SK-N-SH (cell line): Measurements from ENCODE around the gene MAP3K2. TPM values are rescaled to one million over a fixed set of nuclear protein-coding genes. Genes with fewer than 3 reads are reported as not detected.

ENCODE experiments used
- CTCF ChIA-PET: fragments of 300-600, 350-600 bp; formaldehyde crosslinking; extraction: SDS; loops from one replicate; lab custom pipeline; 2021; lab: Yijun Ruan, JAX
- POLR2A ChIA-PET: fragments of 350-600 bp; sonication (Branson Sonifier 250); formaldehyde crosslinking; extraction: SDS; loops from one replicate; lab custom pipeline; 2020; ENCODE audit warnings: antibody characterized with exemption, inconsistent platforms; lab: Yijun Ruan, JAX
- DNase-seq: peaks from one replicate; pipeline ENCODE4 v3.0.0; 2012
- H2AFZ ChIP-seq: fragments of 200-600 bp; sonication (generic); 2 replicates; pipeline ENCODE4 v1.8.1; 2016; ENCODE audit warnings: antibody characterized with exemption, mild to moderate bottlenecking, low read depth
- H3F3A ChIP-seq: fragments of 200-600 bp; sonication (generic); replicated peaks from 2 replicates; pipeline ENCODE3; 2016; ENCODE audit warnings: antibody characterized with exemption, mild to moderate bottlenecking; ENCODE audit not compliant: insufficient read depth
- H3K27ac ChIP-seq, 2 experiments: fragments of 200-500 bp in 1 of 2; fragments of 200-600 bp in 1 of 2; sonication (Bioruptor generic) in 1 of 2; sonication (generic), shearing (Covaris generic) in 1 of 2; 2 replicates each; pipeline versions ENCODE4 v1.5.1 to v1.6.1; 2014 to 2016; ENCODE audit warnings: low read depth in 2 of 2, inconsistent platforms in 1 of 2, low read length in 1 of 2, mild to moderate bottlenecking in 1 of 2, mixed read lengths in 1 of 2
- H3K27me3 ChIP-seq: fragments of 200-600 bp; sonication (generic), shearing (Covaris generic); 2 replicates; pipeline ENCODE4 v1.6.1; 2016; ENCODE audit warnings: mixed run types; ENCODE audit not compliant: insufficient read depth
- H3K36me3 ChIP-seq, 2 experiments: fragments of 200-500 bp in 1 of 2; fragments of 200-600 bp in 1 of 2; sonication (Bioruptor generic) in 1 of 2; sonication (generic) in 1 of 2; replicated peaks in 1 of 2; 2 replicates each; pipeline versions ENCODE3 to v1.5.1; 2014 to 2016; ENCODE audit warnings: low read length in 1 of 2, mild to moderate bottlenecking in 1 of 2; ENCODE audit not compliant: insufficient read depth in 2 of 2, control insufficient read depth in 1 of 2
- H3K4me1 ChIP-seq, 2 experiments: fragments of 200-500 bp in 1 of 2; fragments of 200-600 bp in 1 of 2; sonication (Bioruptor generic) in 1 of 2; sonication (generic), shearing (Covaris generic) in 1 of 2; 2 replicates each; pipeline versions ENCODE4 v1.5.1 to v1.6.1; 2014 to 2016; ENCODE audit warnings: low read depth in 1 of 2, low read length in 1 of 2, mixed run types in 1 of 2; ENCODE audit not compliant: insufficient read depth in 2 of 2, control insufficient read depth in 1 of 2
- H3K4me2 ChIP-seq: fragments of 200-600 bp; sonication (generic), shearing (Covaris generic); 2 replicates; pipeline ENCODE4 v1.6.1; 2017; ENCODE audit warnings: mixed run types
- H3K4me3 ChIP-seq, 2 experiments: fragments of 200-500 bp in 1 of 2; fragments of 200-600 bp in 1 of 2; sonication (Bioruptor generic) in 1 of 2; sonication (generic), shearing (Covaris generic) in 1 of 2; 2 replicates each; pipeline versions ENCODE4 v1.5.1 to v1.8.1; 2014 to 2016; ENCODE audit warnings: low read depth in 2 of 2, inconsistent platforms in 1 of 2, low read length in 1 of 2, mild to moderate bottlenecking in 1 of 2, mixed read lengths in 1 of 2, moderate library complexity in 1 of 2
- H3K79me2 ChIP-seq: fragments of 200-600 bp; sonication (generic); 2 replicates; pipeline ENCODE4 v1.8.1; 2017; ENCODE audit warnings: mild to moderate bottlenecking; ENCODE audit not compliant: insufficient read depth
- H3K9ac ChIP-seq: fragments of 200-600 bp; sonication (generic); 2 replicates; pipeline ENCODE4 v1.6.1; 2017; ENCODE audit warnings: mixed run types
- H3K9me2 ChIP-seq: fragments of 200-600 bp; sonication (generic); 2 replicates; pipeline ENCODE4 v1.6.1; 2017; ENCODE audit warnings: mixed run types
- H3K9me3 ChIP-seq: fragments of 200-600 bp; sonication (generic); 2 replicates; pipeline ENCODE4 v1.6.1; 2017; ENCODE audit warnings: mixed run types, mild to moderate bottlenecking, moderate library complexity
- H4K20me1 ChIP-seq: fragments of 200-600 bp; sonication (generic); 2 replicates; pipeline ENCODE4 v1.6.1; 2017; ENCODE audit warnings: mild to moderate bottlenecking, mixed run types; ENCODE audit not compliant: insufficient read depth
- CHD2 ChIP-seq: fragments of 150-350 bp; IDR thresholded peaks from 2 replicates; pipeline ENCODE4 v1.6.1; 2018; ENCODE audit warnings: low read length; ENCODE audit not compliant: partially characterized antibody
- CTCF ChIP-seq: fragments of 200-600 bp; sonication (generic); IDR thresholded peaks from 2 replicates; pipeline ENCODE4 v1.6.1; 2017; ENCODE audit warnings: antibody characterized with exemption, mild to moderate bottlenecking, moderate library complexity
- EP300 ChIP-seq, 2 experiments: IDR thresholded peaks; 2 replicates each; pipeline versions ENCODE4 v1.4.0 to v1.6.1; 2012; ENCODE audit warnings: borderline replicate concordance in 1 of 2, low read depth in 1 of 2, low read length in 1 of 2
- EZH2phosphoT487 ChIP-seq: fragments of 200-600 bp; sonication (generic); IDR thresholded peaks from 2 replicates; pipeline ENCODE4 v1.6.1; 2017; ENCODE audit warnings: low read depth, mixed run types, mild to moderate bottlenecking, antibody characterized with exemption, moderate library complexity, borderline replicate concordance
- FOSL2 ChIP-seq: IDR thresholded peaks from 2 replicates; pipeline ENCODE4 v1.4.0; 2012; ENCODE audit warnings: low read depth, mild to moderate bottlenecking, moderate library complexity, borderline replicate concordance
- FOXJ3 ChIP-seq: sonication (generic); formaldehyde crosslinking; IDR thresholded peaks from 2 replicates; pipeline ENCODE4 v1.5.1; 2020; ENCODE audit warnings: mild to moderate bottlenecking, missing genetic modification reagents
- FOXM1 ChIP-seq: IDR thresholded peaks from 2 replicates; pipeline ENCODE4 v1.4.0; 2012; ENCODE audit warnings: low read depth, mild to moderate bottlenecking
- NFIC ChIP-seq: IDR thresholded peaks from 2 replicates; pipeline ENCODE4 v1.4.0; 2012; ENCODE audit warnings: borderline replicate concordance
- NRF1 ChIP-seq: IDR thresholded peaks from 2 replicates; pipeline ENCODE4 v1.6.1; 2012; ENCODE audit warnings: low read depth, mild to moderate bottlenecking, low read length
- RAD21 ChIP-seq: IDR thresholded peaks from 2 replicates; pipeline ENCODE4 v1.6.1; 2012; ENCODE audit warnings: mild to moderate bottlenecking, low read length
- RCOR1 ChIP-seq: fragments of 150-350 bp; IDR thresholded peaks from 2 replicates; pipeline ENCODE4 v1.6.1; 2017; ENCODE audit warnings: antibody characterized with exemption, low read length
- SMC3 ChIP-seq: IDR thresholded peaks from 2 replicates; pipeline ENCODE4 v1.6.1; 2012; ENCODE audit warnings: low read depth, low read length, improper control_type of control experiment
- TAF1 ChIP-seq: IDR thresholded peaks from 2 replicates; pipeline ENCODE4 v1.6.1; 2012; ENCODE audit warnings: low read depth, mild to moderate bottlenecking, low read length, moderate library complexity, borderline replicate concordance
- TEAD4 ChIP-seq: IDR thresholded peaks from 2 replicates; pipeline ENCODE4 v1.4.0; 2012; ENCODE audit warnings: mild to moderate bottlenecking, borderline replicate concordance; ENCODE audit not compliant: insufficient read depth
- USF1 ChIP-seq: IDR thresholded peaks from 2 replicates; pipeline ENCODE4 v1.4.0; 2012; ENCODE audit warnings: low read depth, borderline replicate concordance
- YY1 ChIP-seq: IDR thresholded peaks from 2 replicates; pipeline ENCODE4 v1.4.0; 2012; ENCODE audit warnings: low read depth, mild to moderate bottlenecking
- ZBTB33 ChIP-seq: IDR thresholded peaks from 2 replicates; pipeline ENCODE4 v1.4.0; 2012; ENCODE audit warnings: low read depth, borderline replicate concordance
- WGBS: methylation state at CpG from one replicate; pipeline ENCODE4 v1.1.6; 2017; ENCODE audit warnings: low lambda C conversion rate; 5-methylcytosine and 5-hydroxymethylcytosine counted together
- polyA plus RNA-seq, 3 experiments: library from polyadenylated mRNA; depleted of rRNA; stranded (reverse); fragments of >200 nt; gene quantifications; 2 replicates each; pipeline ENCODE4 v1.2.3, GENCODE V29; 2012
- TF ChIP-seq, protein P1 (sequence below): IDR thresholded peaks from 2 replicates; pipeline ENCODE4 v1.4.0; 2012; ENCODE audit warnings: low read depth

The MAP3K2 gene
- polyA plus RNA-seq, 1 of the 3 experiments (the other 2 are of a cell fraction): 2.7 TPM

DNA sequence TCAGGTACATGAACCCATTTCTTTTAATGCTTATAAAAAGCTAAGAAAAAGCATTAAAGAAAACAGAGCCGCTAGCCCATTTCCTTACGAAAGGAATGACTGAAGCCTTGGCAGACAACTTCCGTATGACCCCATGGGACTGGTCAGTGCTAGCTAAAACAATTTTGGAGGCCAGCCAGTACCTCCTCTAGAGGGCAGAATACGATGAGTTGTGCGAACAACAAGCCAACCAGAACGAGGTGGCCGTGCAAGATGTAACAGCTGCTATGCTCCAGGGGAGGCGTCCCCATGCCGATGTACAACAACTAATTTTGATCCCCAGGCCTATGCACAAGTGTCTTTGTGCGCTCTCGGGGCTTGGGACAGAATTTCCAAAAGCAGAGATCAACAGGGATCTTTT, 16.7 kb downstream of the MAP3K2 start:
- no peak for DNase-seq
- no peaks in the 10 kb centered on the region for H3K4me1 ChIP-seq
- H2AFZ ChIP-seq: no peak overlapping the region
- TF ChIP-seq, protein P1, sequence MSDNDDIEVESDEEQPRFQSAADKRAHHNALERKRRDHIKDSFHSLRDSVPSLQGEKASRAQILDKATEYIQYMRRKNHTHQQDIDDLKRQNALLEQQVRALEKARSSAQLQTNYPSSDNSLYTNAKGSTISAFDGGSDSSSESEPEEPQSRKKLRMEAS: no peak
- TF ChIP-seq TAF1: no peak
- no peak for TF ChIP-seq SMC3
- no peak for TF ChIP-seq CHD2
- TF ChIP-seq FOSL2: no peak
- no peak for TF ChIP-seq RCOR1
- TF ChIP-seq FOXM1: no peak
- TF ChIP-seq ZBTB33: no peak
- no peak for TF ChIP-seq RAD21
- TF ChIP-seq FOXJ3 (CRISPR knock-in tag): no peak
- no peak for TF ChIP-seq YY1
- no peak for TF ChIP-seq USF1
- no peak for TF ChIP-seq NRF1
- no peak for TF ChIP-seq EZH2phosphoT487
- TF ChIP-seq CTCF: no peak
- no peak for TF ChIP-seq NFIC
- no peak for TF ChIP-seq EP300 (IDR thresholded peaks at IDR 0.05; ENCODE audit: borderline replicate concordance in 1 of 2, low read depth in 1 of 2, low read length in 1 of 2)
- no peak for TF ChIP-seq TEAD4
- TF ChIP-seq, all 33 proteins: peak for 0
- H3K36me3 ChIP-seq: no peaks in the 10 kb centered on the region
- ChIA-PET CTCF (interaction anchor here (1.2 to 1.3 kb wide), 3 partner anchors 8 to 108 kb away, joined by 3 to 4 read pairs (median 3); no protein-coding TSS in a partner anchor), POLR2A (no interaction called here)
- no peaks in the 10 kb centered on the region for H3K9me3 ChIP-seq
- H4K20me1 ChIP-seq: peaks cover 60% of the 10 kb centered on the region
- peaks cover 100% of the 10 kb centered on the region for H3K79me2 ChIP-seq
- H3K27me3 ChIP-seq: no peaks in the 10 kb centered on the region
- H3F3A ChIP-seq: peaks cover 6% of the 10 kb centered on the region
- no peak overlapping the region for H3K27ac ChIP-seq
- H3K9me2 ChIP-seq: no peaks in the 10 kb centered on the region
- WGBS: 91% methylated on average over 11 of the region's 11 CpGs
- H3K4me2 ChIP-seq: no peak overlapping the region
- no peak overlapping the region for H3K9ac ChIP-seq
- no peak overlapping the region for H3K4me3 ChIP-seq
